Lung microvascular endothelial cell (primary cell): ENCODE results near the gene RSL24D1. TPM values are rescaled to one million over a fixed set of nuclear protein-coding genes. Genes with fewer than 3 reads are reported as not detected.

Experiments used
- DNase-seq, 2 donors: peaks; one replicate each; pipeline versions ENCODE4 v3.0.0 to v3.0.0-alpha.2; 2010; ENCODE audit warnings: low read depth in 2 of 2
- total RNA-seq: library from RNA; depleted of rRNA; stranded (reverse); fragments of >200 nt; gene quantifications from 2 replicates; pipeline ENCODE4 v1.2.1, GENCODE V29; 2014

RSL24D1 gene
- 52.7 and 59.7 TPM in 2 replicates for total RNA-seq

- DNase-seq: peak; percentile 99
Measured at GRCh38 chr15:55196458-55197361, at the start of gene RSL24D1. Gene RSL24D1 (minus strand): TSS chr15:55196941. CDS start chr15:55196890, 51 bp downstream.

- DNase-seq: no peak
Measured at GRCh38 chr15:55245059-55245458, 48.3 kb upstream of the RSL24D1 start.

GRCh38 chr15:55241891-55242290 lies 45.1 kb upstream of the RSL24D1 start:
- peak in 1 of 2 donors; percentile 36 for DNase-seq

DNA sequence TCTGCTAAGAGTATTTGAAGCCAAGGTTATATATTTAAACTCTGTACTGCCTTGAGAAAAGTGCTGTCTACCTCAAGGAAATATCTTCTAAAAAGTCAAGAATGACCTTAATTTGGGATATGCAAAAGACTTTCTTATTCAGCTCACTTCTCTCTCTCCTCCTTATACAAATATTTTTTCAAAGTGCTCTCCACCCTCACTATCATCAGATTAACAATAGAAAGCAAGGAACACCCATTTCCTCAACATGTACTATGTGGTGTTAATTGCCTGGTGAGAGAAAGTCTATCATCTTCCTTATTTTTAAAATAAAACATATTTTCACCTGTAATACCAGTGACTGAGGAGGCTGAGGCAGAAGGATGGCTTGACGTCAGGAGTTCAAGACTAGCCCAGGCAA lies 44.4 kb upstream of the RSL24D1 start:
- no peak for DNase-seq

GRCh38 chr15:55240125-55240760 lies 43.5 kb upstream of the RSL24D1 start:
- peak; percentile 50 to 51 for DNase-seq

DNA sequence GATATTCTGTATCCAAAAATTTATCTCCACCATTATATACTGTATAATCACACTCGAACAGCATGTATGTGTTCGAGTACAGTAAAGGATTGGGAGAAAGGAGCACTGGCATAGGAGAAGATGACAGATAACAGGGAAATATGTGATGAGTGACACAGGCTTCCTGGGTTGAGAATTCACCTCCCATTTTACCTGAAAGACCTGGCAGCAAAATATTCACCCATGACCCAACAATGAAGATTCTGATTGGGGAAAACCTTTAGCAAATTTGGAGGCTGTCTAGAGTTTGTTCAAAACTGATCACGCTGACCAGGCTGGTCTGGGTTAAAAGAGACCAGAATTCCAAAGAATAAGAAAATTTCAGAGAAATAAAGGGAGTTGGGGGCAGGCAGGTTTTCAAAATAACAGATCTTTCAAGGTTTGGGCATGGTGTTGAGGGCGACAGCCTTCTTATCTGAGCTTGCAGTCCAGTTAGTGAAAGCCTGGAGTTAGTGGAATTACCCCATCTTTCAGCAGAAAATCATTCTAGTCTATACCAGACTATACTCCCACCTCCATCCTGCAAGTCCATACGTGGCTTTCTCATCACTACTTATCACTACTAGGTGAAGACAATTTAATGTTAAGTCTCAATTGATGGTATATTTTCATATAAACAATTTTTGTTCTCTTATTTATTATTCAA lies 42.8 kb upstream of the RSL24D1 start:
- DNase-seq: no peak

DNA sequence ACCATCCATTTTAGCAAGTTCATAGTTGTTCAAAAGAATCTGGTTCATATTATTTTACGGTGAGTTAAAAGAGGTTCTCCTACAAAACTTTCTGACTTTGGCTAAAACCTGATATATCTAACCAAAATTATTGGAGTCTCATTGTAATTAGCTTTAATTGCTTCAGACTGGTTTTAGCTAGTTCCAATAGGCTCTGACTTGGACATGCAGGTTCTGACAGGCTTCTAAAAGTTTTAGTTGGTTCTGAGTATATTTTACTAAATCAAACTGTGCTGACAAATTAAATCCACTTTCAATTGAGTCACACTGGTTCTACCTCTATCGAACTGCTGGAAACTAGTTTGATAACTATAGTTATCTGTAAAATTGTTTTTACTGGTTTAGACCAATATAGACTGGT lies 42.1 kb upstream of the RSL24D1 start:
- no peak for DNase-seq

GRCh38 chr15:55237219-55238130 lies 40.7 kb upstream of the RSL24D1 start:
- peak in 1 of 2 donors; percentile 15 for DNase-seq

DNA sequence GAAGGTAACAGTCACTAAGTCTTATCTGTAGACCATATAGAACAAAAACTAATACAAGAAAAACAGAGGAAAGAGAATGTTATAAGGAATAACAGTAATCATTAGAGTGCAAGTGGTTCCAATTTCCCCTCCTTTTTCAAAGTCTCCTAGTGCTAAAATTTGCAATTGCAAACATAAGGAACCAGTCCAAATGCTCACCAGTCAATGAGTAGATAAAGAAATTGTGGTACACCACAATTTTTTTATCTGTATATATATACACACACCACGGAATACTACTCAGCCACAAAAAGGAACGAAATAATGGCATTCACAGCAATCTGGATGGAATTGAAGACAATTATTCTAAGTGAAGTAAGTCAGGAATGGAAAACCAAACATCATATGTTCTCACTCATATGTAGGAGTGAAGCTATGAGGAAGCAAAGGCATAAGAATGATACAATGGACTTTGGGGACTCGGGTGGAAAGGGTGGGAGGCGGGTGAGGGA lies 38.9 kb upstream of the RSL24D1 start:
- DNase-seq: no peak

DNA sequence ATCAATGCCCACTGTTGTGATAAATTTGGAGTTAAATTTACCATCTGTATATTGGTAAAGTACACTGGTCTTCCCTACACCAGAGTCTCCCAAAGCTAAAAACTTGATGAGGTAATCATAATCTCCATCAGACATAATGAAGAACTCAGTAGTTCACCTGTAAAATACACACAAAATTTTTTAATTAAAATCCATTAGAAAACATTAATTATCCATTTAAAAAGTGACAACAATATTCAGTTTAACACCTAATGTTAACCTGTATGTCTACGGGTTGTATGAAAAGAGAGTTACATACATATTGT lies 38.0 kb upstream of the RSL24D1 start:
- DNase-seq: no peak

DNA sequence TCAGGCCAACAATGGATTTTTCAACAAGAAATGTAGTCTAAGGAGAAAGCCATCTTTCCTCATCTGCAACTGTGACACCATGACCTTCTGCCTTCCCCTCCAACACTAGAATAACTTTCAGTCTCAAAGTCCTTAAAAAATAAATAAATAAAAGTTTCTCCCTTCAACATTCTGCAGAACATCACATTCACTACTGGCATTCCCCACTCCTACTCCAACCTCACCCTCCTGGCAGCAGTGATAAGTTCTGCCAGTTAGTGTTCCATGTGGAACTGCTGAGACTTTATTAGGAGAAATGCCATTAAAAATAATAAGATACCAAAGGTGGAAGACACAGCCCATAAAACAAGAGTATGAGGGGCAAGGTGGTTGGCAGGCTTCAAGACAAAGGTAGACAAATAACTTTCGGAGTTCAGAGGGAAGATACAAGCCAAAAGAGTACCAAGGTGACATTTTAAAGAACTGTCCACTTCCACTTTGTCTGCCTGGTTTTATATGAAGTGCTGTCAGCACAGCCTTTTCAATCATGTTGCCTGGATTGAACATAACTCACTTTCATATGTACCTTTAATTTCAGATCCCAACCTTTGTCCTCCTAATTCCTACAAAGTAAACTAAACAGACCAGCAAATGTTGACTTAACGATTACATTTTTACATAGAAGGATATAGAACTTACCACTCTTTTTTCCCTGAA lies 37.5 kb upstream of the RSL24D1 start:
- no peak for DNase-seq

DNA sequence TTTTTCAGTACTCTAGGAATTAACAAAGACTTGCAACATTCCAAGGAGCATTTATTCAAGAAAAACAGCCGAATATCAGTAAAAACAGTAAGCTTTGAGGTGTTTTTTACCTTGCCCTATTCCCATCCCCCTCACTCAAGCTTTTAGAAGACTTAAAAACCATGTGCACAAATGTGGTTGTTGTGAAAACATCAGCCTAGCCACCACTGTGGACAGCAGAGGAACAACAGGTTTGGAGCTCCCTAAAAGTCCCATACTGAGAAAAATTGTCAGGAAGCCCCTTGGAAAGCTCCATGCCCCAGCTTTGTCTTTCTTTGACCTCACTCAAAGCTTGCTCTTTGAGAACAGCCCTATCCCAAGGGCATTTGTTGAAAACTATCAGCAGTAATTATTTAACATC lies 34.7 kb upstream of the RSL24D1 start:
- DNase-seq: no peak

GRCh38 chr15:55230953-55231352 lies 34.2 kb upstream of the RSL24D1 start:
- no peak for DNase-seq

- DNase-seq: peak; percentile 40 to 77
Measured at GRCh38 chr15:55230051-55230670, 33.4 kb upstream of the RSL24D1 start.

DNA sequence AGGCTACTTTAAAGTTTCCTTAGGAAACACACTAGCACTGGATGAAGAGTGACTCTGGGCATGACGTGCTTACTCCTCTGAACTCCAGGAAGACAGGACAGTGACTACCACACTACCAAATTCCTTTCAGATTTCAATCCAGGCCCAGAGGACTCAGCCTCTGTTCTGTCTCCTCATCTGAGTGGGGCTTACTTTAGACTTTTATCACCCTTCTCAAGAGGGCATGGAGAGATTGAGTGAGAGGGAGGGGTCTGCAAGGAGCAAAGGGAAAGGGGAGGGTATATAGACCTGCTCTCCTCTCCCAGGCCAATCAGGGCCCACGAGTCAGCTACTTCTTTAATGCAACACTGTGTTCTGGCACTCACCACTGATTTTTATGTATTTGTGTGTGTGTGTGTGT lies 29.4 kb upstream of the RSL24D1 start:
- no peak for DNase-seq

DNA sequence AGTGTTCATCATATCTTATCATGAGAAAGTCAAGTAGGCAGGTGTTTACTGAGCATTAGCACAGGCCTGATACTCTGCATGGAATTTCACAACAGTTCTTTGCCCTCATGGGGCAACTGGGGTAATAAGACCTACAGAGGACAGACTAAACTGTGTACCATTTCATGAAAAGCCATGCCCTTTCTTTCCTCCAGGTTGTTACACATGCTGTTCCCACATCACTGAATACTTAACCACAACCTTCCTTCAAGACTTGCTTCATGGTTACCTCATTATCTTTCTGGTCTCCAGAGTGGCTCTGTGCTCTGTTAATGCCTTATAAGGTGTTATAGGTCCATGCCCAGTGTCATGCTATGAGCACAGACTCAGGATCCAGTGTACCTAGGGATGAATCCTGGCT lies 28.2 kb upstream of the RSL24D1 start:
- no peak for DNase-seq

DNA sequence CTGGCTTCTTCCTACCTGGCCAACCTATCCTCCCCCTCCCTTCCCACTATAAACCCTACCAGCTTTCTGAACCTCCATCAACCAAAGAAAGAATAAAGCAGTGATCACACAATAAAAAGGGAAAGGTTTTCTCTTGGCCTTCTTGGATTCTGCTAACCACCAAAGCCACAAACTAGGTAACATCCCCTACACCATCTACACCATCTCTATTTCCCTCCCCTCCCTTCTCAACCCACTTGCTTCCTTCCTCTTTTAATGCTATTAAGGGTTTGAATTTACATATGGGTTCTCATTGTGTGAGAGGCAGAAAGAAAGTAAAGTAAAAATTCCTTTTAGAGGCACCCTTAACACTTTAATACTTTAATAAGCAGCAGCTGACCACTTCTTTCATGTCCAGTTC lies 25.8 kb upstream of the RSL24D1 start:
- DNase-seq: no peak

DNA sequence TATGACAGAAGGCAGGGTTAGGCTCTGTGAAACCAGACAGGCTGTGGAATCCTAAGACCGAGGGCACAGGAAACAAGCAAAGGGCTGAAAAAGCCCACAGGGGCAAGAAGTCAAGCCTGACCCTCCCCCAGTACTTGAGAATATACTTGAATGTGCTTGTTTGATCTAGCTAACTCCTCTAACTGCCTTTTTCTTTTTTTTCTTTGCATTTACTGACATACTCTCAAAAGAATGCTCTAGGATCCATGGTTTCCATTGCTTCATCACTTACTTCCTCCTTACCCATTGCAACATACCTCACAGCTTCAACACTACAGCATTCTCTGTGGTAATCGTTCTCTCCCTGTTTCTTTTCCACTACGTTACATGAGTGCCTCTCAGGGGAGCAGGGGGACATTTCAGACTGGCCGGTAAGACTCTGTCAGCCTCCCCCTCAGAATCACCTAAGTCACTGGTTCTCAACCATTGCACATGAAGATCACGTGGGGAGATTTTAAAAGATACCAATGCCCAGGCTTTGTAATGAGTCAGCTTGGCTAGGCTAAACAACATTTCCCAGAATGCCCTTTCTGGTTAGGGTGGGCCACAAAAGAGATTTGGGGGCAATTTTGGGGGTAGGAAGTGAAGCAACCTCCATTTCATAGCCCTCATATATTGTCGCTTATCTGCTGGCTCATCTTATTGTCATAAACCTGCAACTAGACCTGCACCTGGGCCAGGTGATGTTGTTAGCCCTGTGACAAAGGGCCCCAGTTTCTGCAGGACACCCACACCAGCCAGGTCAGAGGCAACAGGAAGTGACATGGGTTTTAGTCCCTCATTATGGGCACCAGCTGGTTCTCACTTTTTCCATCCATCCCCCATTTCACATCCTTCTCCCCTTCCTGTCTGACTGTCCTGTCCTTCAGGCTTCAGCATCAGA lies 24.6 kb upstream of the RSL24D1 start:
- peak; percentile 53 to 75 for DNase-seq

DNA sequence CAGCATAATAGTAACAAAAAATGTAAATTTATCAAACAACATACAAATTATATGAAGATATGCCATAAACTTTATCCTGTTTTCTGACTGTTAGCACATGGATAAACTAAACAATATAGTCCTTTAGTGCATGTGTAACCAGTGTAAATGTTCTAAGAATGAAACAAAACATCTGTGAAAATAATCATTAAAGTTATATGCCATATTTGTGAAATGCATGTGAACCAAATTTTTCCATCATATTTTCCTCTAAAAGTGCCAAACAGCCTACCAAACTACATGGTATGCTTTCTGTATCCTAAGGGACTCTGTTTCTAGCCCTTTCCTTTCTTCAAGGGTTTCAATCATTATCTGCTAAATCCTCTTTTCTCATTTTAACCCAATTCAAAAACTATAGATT lies 23.9 kb upstream of the RSL24D1 start:
- DNase-seq: no peak
